D721Med (cell line): ENCODE data around the gene RPF1.

Experiments used
- DNase-seq: peaks from one replicate; pipeline ENCODE4 v3.0.0; 2011; ENCODE audit warnings: low spot score; ENCODE audit not compliant: insufficient read length
- FAIRE-seq: peaks from 2 replicates; lab custom pipeline; 2011; peaks lifted over from hg19 to GRCh38; lab: Jason Lieb, UNC
- TF ChIP-seq, protein P1 (sequence below): IDR thresholded peaks from 2 replicates; pipeline ENCODE4 v1.5.1; 2012; ENCODE audit warnings: mild to moderate bottlenecking, control low read depth; ENCODE audit not compliant: insufficient read depth; ENCODE audit errors: missing control alignments

RPF1 gene

GRCh38 chr1:84524590-84524989 is 45.5 kb downstream of the RPF1 start:
- FAIRE-seq (no peak), DNase-seq (no peak)
- TF ChIP-seq, protein P1, sequence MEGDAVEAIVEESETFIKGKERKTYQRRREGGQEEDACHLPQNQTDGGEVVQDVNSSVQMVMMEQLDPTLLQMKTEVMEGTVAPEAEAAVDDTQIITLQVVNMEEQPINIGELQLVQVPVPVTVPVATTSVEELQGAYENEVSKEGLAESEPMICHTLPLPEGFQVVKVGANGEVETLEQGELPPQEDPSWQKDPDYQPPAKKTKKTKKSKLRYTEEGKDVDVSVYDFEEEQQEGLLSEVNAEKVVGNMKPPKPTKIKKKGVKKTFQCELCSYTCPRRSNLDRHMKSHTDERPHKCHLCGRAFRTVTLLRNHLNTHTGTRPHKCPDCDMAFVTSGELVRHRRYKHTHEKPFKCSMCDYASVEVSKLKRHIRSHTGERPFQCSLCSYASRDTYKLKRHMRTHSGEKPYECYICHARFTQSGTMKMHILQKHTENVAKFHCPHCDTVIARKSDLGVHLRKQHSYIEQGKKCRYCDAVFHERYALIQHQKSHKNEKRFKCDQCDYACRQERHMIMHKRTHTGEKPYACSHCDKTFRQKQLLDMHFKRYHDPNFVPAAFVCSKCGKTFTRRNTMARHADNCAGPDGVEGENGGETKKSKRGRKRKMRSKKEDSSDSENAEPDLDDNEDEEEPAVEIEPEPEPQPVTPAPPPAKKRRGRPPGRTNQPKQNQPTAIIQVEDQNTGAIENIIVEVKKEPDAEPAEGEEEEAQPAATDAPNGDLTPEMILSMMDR, result no peak

DNA sequence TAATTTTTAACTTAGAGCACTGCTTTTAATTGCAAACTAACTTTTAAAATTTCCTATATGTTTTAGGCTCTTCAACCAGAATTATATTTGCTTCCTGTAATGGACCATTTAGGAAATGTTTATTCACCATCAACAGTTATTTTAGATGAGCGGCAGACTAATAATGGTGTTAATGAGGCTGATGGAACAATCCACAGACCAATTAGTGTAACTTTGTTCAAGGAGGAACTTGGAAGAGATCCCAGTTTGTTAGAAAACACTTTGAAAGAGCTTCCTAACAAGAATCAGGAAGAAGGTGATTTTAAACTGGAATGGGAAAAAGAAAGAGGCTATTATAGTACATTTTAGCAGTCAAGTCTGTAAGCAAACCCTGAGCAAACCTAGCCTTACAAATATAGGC is 46.7 kb downstream of the RPF1 start:
- FAIRE-seq (no peak), DNase-seq (no peak)
- TF ChIP-seq, protein P1, result no peak

- TF ChIP-seq, protein P1, result no peak
- no peak for FAIRE-seq
- DNase-seq, result no peak
These were observed 59.5 kb downstream of the RPF1 start for GRCh38 chr1:84538599-84538998.

DNA sequence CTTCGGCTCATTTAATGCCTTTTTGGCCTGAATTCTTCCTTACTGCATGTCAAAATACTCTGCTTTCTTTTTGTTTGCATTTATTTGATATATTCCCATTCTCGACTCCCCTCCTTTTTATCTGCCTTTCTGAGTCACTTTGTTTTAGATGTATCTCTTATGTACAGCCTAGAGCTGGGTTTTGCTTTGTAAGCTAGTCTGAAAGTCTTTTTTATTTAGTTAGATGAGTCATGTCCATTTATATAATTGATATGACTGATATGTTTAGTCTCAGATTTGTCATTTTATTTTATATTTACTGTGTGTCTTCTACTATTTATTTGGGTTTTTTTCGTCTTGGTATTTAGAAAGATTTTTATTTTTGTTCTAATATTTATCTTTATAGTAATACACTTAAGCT is 60.9 kb downstream of the RPF1 start:
- TF ChIP-seq, protein P1, result no peak
- no peak for DNase-seq
- no peak for FAIRE-seq

- no peak for FAIRE-seq
These were observed 61.7 kb downstream of the RPF1 start for GRCh38 chr1:84540759-84541158.

DNA sequence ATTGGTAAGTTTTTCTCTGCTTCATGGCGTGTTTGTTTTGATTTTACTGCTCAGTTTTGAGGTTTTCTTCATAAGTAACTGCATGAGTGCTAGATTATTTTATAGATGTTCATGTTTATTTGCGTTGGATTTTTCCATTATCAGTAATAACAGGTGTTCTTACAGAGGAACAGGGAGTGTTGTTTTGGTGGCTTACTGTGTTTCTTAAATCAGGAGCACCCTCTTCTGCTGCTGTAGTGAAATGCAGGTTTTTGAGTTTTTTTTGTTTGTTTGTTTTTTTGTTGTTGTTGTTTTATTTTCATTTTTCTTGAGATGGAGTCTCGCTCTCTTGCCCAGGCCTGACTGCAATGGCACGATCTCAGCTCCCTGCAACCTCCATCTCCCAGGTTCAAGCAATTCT is 62.6 kb downstream of the RPF1 start:
- FAIRE-seq, result no peak
- DNase-seq, result no peak
- TF ChIP-seq, protein P1, result peak; percentile 42

More at GRCh38 chr1:84540759-84541158, 61.7 kb downstream of the RPF1 start:
- DNase-seq, result no peak
- TF ChIP-seq, protein P1, result no peak
